Type B pancreatic cell (in vitro differentiated cells): ENCODE measurements around the gene ARRDC1. TPM values are rescaled to one million over a fixed set of nuclear protein-coding genes. Genes with fewer than 3 reads are reported as not detected.
A peak's percentile ranks its signal among the peaks of the same experiment; 100 is the strongest.
"Not testable (repeated sequence)": the region's sequence is repeated elsewhere in the genome, so short reads cannot be mapped to it uniquely, and the experiment has no call there.

Experiments used
- DNase-seq: peaks from one replicate; pipeline ENCODE4 v3.0.0; 2021; ENCODE audit warnings: mixed read lengths; ENCODE audit not compliant: unreplicated experiment; ENCODE audit errors: extremely low spot score
- H3K27ac Mint-ChIP-seq: 2 replicates; pipeline ENCODE4 v1.8.0; 2021; ENCODE audit warnings: mild to moderate bottlenecking, mixed read lengths
- H3K27me3 Mint-ChIP-seq: 2 replicates; pipeline ENCODE4 v1.8.0; 2021; ENCODE audit warnings: mixed read lengths
- H3K36me3 Mint-ChIP-seq: 2 replicates; pipeline ENCODE4 v1.8.0; 2021; ENCODE audit warnings: mixed read lengths
- H3K4me1 Mint-ChIP-seq: one replicate; pipeline ENCODE4 v1.8.0; 2021; ENCODE audit warnings: mixed read lengths; ENCODE audit not compliant: unreplicated experiment
- H3K4me3 Mint-ChIP-seq: 2 replicates; pipeline ENCODE4 v1.8.0; 2021; ENCODE audit warnings: mild to moderate bottlenecking, mixed read lengths
- H3K9me3 Mint-ChIP-seq: 2 replicates; pipeline ENCODE4 v1.8.0; 2021; ENCODE audit warnings: mixed read lengths
- CTCF ChIP-seq: fragments of 200-600 bp; sonication (generic); conservative IDR thresholded peaks from 2 replicates; pipeline ENCODE4 v1.5.0; 2021; ENCODE audit warnings: antibody characterized with exemption, mild to moderate bottlenecking
- long read RNA-seq: library from polyadenylated mRNA; unstranded; transcript quantifications from one replicate; pipeline ENCODE4 v2.0.0, GENCODE V29; 2020
- total RNA-seq: library from RNA; stranded (reverse); gene quantifications from 2 replicates; pipeline ENCODE4 v1.2.1, GENCODE V29; 2021; ENCODE audit warnings: low replicate concordance

Gene ARRDC1
- total RNA-seq, result 46.4 and 96.6 TPM in 2 replicates
- long read RNA-seq, transcript ARRDC1-201 (8 exons, 1,586 nt), result major isoform, 7 of 11 reads
- long read RNA-seq, partial matches to known transcripts, result 3 of 11 reads
- long read RNA-seq, other reads (novel, unspliced or antisense), result 1 of 11 reads

DNA sequence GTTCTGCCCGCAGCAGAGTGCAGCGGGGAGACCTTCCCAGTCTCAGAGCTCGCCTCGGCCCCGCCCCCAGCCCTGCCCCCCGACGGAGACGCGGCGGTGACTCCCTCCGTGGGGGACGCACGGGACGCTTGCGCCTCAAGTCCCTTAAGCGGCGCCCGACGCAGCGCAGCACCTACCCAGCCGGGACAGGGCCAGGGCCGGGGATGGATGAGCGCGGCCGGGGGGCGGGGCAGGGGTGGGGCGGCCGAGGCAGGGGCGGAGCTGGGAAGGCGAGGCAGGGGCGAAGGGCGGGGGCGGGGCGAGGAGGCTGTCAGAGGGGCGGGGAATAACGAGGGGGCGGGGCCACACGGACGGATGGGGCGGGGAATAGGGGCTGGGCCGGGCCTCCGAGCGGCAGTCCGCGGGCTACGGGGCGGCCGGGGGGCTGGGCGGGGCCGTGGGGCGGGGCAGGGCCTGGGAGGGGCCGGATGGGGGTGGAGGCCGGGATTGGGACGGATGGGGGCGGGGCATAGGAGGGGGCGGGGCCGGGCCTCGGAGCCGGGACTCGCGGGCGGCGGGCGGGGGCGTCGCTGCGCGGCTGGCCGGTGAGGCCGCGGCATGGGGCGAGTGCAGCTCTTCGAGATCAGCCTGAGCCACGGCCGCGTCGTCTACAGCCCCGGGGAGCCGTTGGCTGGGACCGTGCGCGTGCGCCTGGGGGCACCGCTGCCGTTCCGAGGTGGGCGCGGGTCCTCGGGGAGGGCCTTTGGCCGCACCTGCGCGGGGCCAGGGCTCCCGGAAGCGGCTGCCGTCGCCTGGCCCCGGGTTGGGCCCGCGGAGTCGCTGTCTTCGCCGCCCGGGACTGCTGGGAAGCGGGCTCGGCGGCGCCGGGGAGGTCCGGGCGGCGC, at the start of gene ARRDC1:
ARRDC1 (plus strand) TSS at position 566 of the 884 bp plus-strand sequence; CDS start at position 598, 32 bp downstream.
- peaks cover 4% of the 10 kb centered on the region for H3K4me1 Mint-ChIP-seq
- H3K9me3 Mint-ChIP-seq, result no peaks in the 10 kb centered on the region
- TF ChIP-seq CTCF, result no peak
- H3K27me3 Mint-ChIP-seq, result peaks cover 24% of the 10 kb centered on the region
- peak within 1 kb of the TSS; percentile 89 for H3K4me3 Mint-ChIP-seq
- H3K36me3 Mint-ChIP-seq, result no peaks in the 10 kb centered on the region
- peak within 1 kb of the TSS; percentile 92 for H3K27ac Mint-ChIP-seq
- DNase-seq, result peak; percentile 93

DNA sequence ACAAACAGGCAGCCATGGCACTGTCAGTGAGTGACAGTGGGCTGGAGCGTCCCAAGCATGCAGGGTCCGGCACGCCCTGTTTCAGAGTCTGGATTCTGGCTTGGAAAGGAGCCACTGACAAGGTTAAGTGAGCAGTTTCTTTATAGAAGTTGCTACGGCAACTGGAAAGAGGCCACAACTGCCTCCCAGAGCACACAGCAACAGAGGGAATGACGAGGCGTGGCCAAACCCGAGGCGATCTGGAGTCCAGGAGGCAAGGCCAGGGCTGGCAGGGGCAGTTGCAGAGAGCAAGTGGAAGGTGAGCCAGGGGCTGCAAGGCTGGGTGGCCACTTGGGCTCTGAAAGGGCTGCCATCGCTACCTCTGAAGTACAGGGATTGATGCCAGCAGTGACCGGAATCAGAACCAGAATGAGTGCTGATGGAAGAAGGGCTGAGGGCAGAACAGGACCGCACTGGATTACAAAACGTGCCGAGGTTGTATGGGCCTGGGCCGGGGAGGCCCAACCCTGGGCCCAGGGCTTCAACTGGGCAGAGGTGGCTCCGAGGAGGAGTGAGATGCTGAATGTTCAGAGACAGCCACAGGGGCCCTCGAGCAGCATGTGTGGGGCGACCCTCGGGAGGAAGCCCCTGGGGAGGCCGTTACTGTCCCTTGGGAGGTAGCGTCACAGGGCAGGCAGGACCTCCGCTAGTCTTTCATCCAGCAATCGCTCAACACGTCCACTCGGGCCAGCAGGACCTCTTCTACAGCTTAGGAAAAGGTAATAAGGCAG, 49.2 kb upstream of the ARRDC1 start:
- H3K36me3 Mint-ChIP-seq, result peaks cover 18% of the 10 kb centered on the region
- H3K27me3 Mint-ChIP-seq, result no peaks in the 10 kb centered on the region
- no peak for TF ChIP-seq CTCF
- peak overlapping the region; percentile 20 for H3K4me3 Mint-ChIP-seq
- peaks cover 11% of the 10 kb centered on the region for H3K4me1 Mint-ChIP-seq
- peak overlapping the region; percentile 81 for H3K27ac Mint-ChIP-seq
- no peaks in the 10 kb centered on the region for H3K9me3 Mint-ChIP-seq
- DNase-seq, result no peak

DNA sequence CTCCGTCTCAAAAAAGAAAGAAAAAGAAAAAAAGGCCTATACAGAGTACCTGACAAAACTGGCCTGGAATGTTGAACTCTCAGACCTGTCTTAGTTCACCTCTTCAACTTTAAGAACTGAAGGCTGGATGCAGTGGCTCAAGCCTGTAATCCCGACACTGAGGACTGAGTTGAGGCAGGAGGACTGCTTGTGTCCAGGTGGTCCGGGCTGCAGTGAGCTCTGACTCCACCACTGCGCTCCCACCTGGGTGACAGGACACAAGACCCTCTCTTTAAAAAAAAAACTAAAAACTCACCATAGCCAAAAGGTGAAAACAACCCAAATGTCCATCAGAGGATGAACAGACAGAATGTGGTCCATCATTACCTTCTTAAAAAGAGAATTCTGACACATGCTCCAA, 47.4 kb upstream of the ARRDC1 start:
- Mint-ChIP-seq H3K27me3 (no peaks in the 10 kb centered on the region), H3K36me3 (peaks cover 27% of the 10 kb centered on the region), H3K27ac (no peak overlapping the region), H3K4me1 (peaks cover 8% of the 10 kb centered on the region), H3K4me3 (no peak overlapping the region), H3K9me3 (no peaks in the 10 kb centered on the region)
- DNase-seq, result no peak
- TF ChIP-seq CTCF, result no peak

GRCh38 chr9:137564134-137564533, 41.4 kb upstream of the ARRDC1 start:
- no peaks in the 10 kb centered on the region for H3K9me3 Mint-ChIP-seq
- no peak for DNase-seq
- no peak overlapping the region for H3K4me3 Mint-ChIP-seq
- H3K27ac Mint-ChIP-seq, result no peak overlapping the region
- TF ChIP-seq CTCF, result no peak
- no peaks in the 10 kb centered on the region for H3K27me3 Mint-ChIP-seq
- no peaks in the 10 kb centered on the region for H3K4me1 Mint-ChIP-seq
- H3K36me3 Mint-ChIP-seq, result peaks cover 19% of the 10 kb centered on the region

- DNase-seq, result no peak
- no peaks in the 10 kb centered on the region for H3K4me1 Mint-ChIP-seq
- peaks cover 13% of the 10 kb centered on the region for H3K36me3 Mint-ChIP-seq
- no peak overlapping the region for H3K4me3 Mint-ChIP-seq
- no peak overlapping the region for H3K27ac Mint-ChIP-seq
- H3K27me3 Mint-ChIP-seq, result no peaks in the 10 kb centered on the region
- no peaks in the 10 kb centered on the region for H3K9me3 Mint-ChIP-seq
- TF ChIP-seq CTCF, result no peak
Observed at GRCh38 chr9:137564817-137565411, 40.6 kb upstream of the ARRDC1 start.

- peaks cover 16% of the 10 kb centered on the region for H3K36me3 Mint-ChIP-seq
- H3K4me1 Mint-ChIP-seq, H3K4me3 Mint-ChIP-seq, H3K27ac Mint-ChIP-seq, DNase-seq, H3K9me3 Mint-ChIP-seq, H3K27me3 Mint-ChIP-seq: not testable (repeated sequence)
Observed at GRCh38 chr9:137568445-137568844, 37.0 kb upstream of the ARRDC1 start.
